ENCODE data around the gene GPATCH2. TPM values are rescaled to one million over a fixed set of nuclear protein-coding genes. Genes with fewer than 3 reads are reported as not detected.
"Not testable (repeated sequence)": the region's sequence is repeated elsewhere in the genome, so short reads cannot be mapped to it uniquely, and the experiment has no call there.

GPATCH2 gene
- total and polyA plus RNA-seq, 4 donors, result 5.1 to 17.3 (median 9.8) TPM

- H3K9me3 ChIP-seq (ENCODE audit: control insufficient read depth, low read length), result no peaks in the 10 kb centered on the region
- no peaks in the 10 kb centered on the region for H3K36me3 ChIP-seq (ENCODE audit: control insufficient read depth in 1 of 2, insufficient read depth in 2 of 2, low read length in 1 of 2)
- peaks cover 0 to 5% of the 10 kb centered on the region in 2 donors for H3K27me3 ChIP-seq (ENCODE audit: control insufficient read depth in 1 of 2, insufficient read depth in 2 of 2, low read length in 1 of 2)
- WGBS, 2 donors, result 42 to 56% methylated on average over 1 of the region's 1 CpG
- no peak overlapping the region for H3K4me3 ChIP-seq (ENCODE audit: low read length in 2 of 2)
- H3K4me1 ChIP-seq (ENCODE audit: control insufficient read depth in 1 of 2, insufficient read depth in 2 of 2, low read length in 2 of 2), result no peaks in the 10 kb centered on the region
- DNase-seq, result no peak
- intact Hi-C loops (cut with DNase I), result no loop called here
- H3K27ac ChIP-seq (ENCODE audit: low read depth in 1 of 2, low read length in 2 of 2), result no peak overlapping the region
- ATAC-seq (ENCODE audit: low FRiP score), result no peak
These were observed 237.0 kb downstream of the GPATCH2 start for GRCh38 chr1:217393896-217394295.

DNA sequence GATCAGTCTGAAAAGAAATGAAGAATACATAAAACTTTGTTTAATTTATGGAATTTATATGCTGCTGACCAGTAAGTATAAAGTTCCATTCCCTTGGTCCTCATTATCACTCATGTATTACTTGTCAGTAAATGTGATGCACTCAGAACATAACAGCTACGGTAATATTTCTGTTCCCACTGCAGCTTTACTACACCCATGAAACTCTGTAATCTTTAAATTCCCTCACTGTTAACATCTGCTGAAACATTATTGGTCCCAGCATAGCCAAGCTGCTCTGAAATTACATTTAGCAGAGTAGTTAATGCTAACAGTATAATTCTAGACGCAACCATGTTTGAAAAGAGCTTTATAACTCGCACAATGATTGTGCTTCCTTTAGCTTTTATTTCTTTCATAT, 238.4 kb downstream of the GPATCH2 start:
- Histone ChIP-seq H3K4me1 (ENCODE audit: control insufficient read depth in 1 of 2, insufficient read depth in 2 of 2, low read length in 2 of 2) (no peaks in the 10 kb centered on the region), H3K9me3 (ENCODE audit: control insufficient read depth, low read length) (no peaks in the 10 kb centered on the region), H3K27me3 (ENCODE audit: control insufficient read depth in 1 of 2, insufficient read depth in 2 of 2, low read length in 1 of 2) (peaks cover 0 to 5% of the 10 kb centered on the region in 2 donors), H3K27ac (ENCODE audit: low read depth in 1 of 2, low read length in 2 of 2) (no peak overlapping the region), H3K4me3 (ENCODE audit: low read length in 2 of 2) (no peak overlapping the region), H3K36me3 (ENCODE audit: control insufficient read depth in 1 of 2, insufficient read depth in 2 of 2, low read length in 1 of 2) (no peaks in the 10 kb centered on the region)
- intact Hi-C loops (cut with DNase I), result no loop called here
- DNase-seq, result no peak
- no peak for ATAC-seq (ENCODE audit: low FRiP score)
- WGBS, 2 donors, result 64 to 68% methylated on average over 3 of the region's 3 CpGs

DNA sequence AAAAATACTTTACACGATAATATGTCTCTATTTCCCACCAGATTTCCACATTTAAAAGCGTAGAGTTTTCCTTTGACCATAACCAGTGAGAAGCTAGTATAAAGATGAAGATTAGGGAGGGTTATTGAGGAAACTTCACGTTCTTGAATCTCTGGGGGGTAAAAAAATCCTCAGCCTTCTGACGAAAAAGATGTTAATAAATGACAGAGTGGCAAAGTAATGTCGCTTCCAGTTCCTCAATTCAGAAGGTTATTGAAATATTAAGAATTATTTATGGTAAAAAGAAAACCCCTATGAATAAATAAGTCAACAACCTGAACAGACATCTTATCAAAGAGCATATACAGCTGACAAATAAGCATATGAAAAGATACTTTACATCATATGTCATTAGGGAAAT, 241.0 kb downstream of the GPATCH2 start:
- Histone ChIP-seq H3K36me3 (ENCODE audit: control insufficient read depth in 1 of 2, insufficient read depth in 2 of 2, low read length in 1 of 2) (no peaks in the 10 kb centered on the region), H3K4me3 (ENCODE audit: low read length in 2 of 2) (no peak overlapping the region), H3K27ac (ENCODE audit: low read depth in 1 of 2, low read length in 2 of 2) (no peak overlapping the region), H3K4me1 (ENCODE audit: control insufficient read depth in 1 of 2, insufficient read depth in 2 of 2, low read length in 2 of 2) (no peaks in the 10 kb centered on the region), H3K9me3 (ENCODE audit: control insufficient read depth, low read length) (no peaks in the 10 kb centered on the region), H3K27me3 (ENCODE audit: control insufficient read depth in 1 of 2, insufficient read depth in 2 of 2, low read length in 1 of 2) (peaks cover 0 to 5% of the 10 kb centered on the region in 2 donors)
- 78 to 81% methylated on average over 5 of the region's 5 CpGs for WGBS, 2 donors
- intact Hi-C loops (cut with DNase I), result no loop called here
- ATAC-seq (ENCODE audit: low FRiP score) (no peak), DNase-seq (no peak)

GRCh38 chr1:217388522-217389065, 242.3 kb downstream of the GPATCH2 start:
- WGBS, 2 donors, result 83 to 85% methylated on average over 9 of the region's 9 CpGs
- intact Hi-C loops (cut with DNase I), result no loop called here
- Histone ChIP-seq H3K27ac (ENCODE audit: low read depth in 1 of 2, low read length in 2 of 2) (no peak overlapping the region), H3K4me1 (ENCODE audit: control insufficient read depth in 1 of 2, insufficient read depth in 2 of 2, low read length in 2 of 2) (no peaks in the 10 kb centered on the region), H3K27me3 (ENCODE audit: control insufficient read depth in 1 of 2, insufficient read depth in 2 of 2, low read length in 1 of 2) (peaks cover 0 to 3% of the 10 kb centered on the region in 2 donors), H3K4me3 (ENCODE audit: low read length in 2 of 2) (no peak overlapping the region), H3K9me3 (ENCODE audit: control insufficient read depth, low read length) (no peaks in the 10 kb centered on the region), H3K36me3 (ENCODE audit: control insufficient read depth in 1 of 2, insufficient read depth in 2 of 2, low read length in 1 of 2) (no peaks in the 10 kb centered on the region)
- ATAC-seq (ENCODE audit: low FRiP score) (no peak), DNase-seq (no peak)

- WGBS, 2 donors, result 21% methylated on average over 2 of the region's 2 CpGs
- DNase-seq; ATAC-seq (ENCODE audit: low FRiP score): not testable (repeated sequence)
These were observed 249.1 kb downstream of the GPATCH2 start for GRCh38 chr1:217381773-217382172.

GRCh38 chr1:217379804-217380203, 251.1 kb downstream of the GPATCH2 start:
- H3K27me3 ChIP-seq (ENCODE audit: control insufficient read depth in 1 of 2, insufficient read depth in 2 of 2, low read length in 1 of 2); intact Hi-C loops (cut with DNase I); DNase-seq; H3K9me3 ChIP-seq (ENCODE audit: control insufficient read depth, low read length); H3K27ac ChIP-seq (ENCODE audit: low read depth in 1 of 2, low read length in 2 of 2); H3K4me3 ChIP-seq (ENCODE audit: low read length in 2 of 2); ATAC-seq (ENCODE audit: low FRiP score); H3K4me1 ChIP-seq (ENCODE audit: control insufficient read depth in 1 of 2, insufficient read depth in 2 of 2, low read length in 2 of 2); H3K36me3 ChIP-seq (ENCODE audit: control insufficient read depth in 1 of 2, insufficient read depth in 2 of 2, low read length in 1 of 2): not testable (repeated sequence)
- WGBS, 2 donors, result 70 to 71% methylated on average over 5 of the region's 5 CpGs

More at GRCh38 chr1:217381773-217382172, 249.1 kb downstream of the GPATCH2 start:
- H3K4me3 ChIP-seq (ENCODE audit: low read length in 2 of 2); H3K27ac ChIP-seq (ENCODE audit: low read depth in 1 of 2, low read length in 2 of 2); H3K27me3 ChIP-seq (ENCODE audit: control insufficient read depth in 1 of 2, insufficient read depth in 2 of 2, low read length in 1 of 2); H3K4me1 ChIP-seq (ENCODE audit: control insufficient read depth in 1 of 2, insufficient read depth in 2 of 2, low read length in 2 of 2); intact Hi-C loops (cut with DNase I); H3K9me3 ChIP-seq (ENCODE audit: control insufficient read depth, low read length); H3K36me3 ChIP-seq (ENCODE audit: control insufficient read depth in 1 of 2, insufficient read depth in 2 of 2, low read length in 1 of 2): not testable (repeated sequence)

GRCh38 chr1:217379336-217379735, 251.6 kb downstream of the GPATCH2 start:
- ATAC-seq (ENCODE audit: low FRiP score), result no peak
- 68 to 76% methylated on average over 5 of the region's 5 CpGs for WGBS, 2 donors

More at GRCh38 chr1:217379336-217379735, 251.6 kb downstream of the GPATCH2 start:
- no peaks in the 10 kb centered on the region for H3K27me3 ChIP-seq (ENCODE audit: control insufficient read depth in 1 of 2, insufficient read depth in 2 of 2, low read length in 1 of 2)
- DNase-seq, result no peak
- no peaks in the 10 kb centered on the region for H3K4me1 ChIP-seq (ENCODE audit: control insufficient read depth in 1 of 2, insufficient read depth in 2 of 2, low read length in 2 of 2)
- no peak overlapping the region for H3K4me3 ChIP-seq (ENCODE audit: low read length in 2 of 2)
- no peaks in the 10 kb centered on the region for H3K9me3 ChIP-seq (ENCODE audit: control insufficient read depth, low read length)
- no peaks in the 10 kb centered on the region for H3K36me3 ChIP-seq (ENCODE audit: control insufficient read depth in 1 of 2, insufficient read depth in 2 of 2, low read length in 1 of 2)
- intact Hi-C loops (cut with DNase I), result no loop called here
- H3K27ac ChIP-seq (ENCODE audit: low read depth in 1 of 2, low read length in 2 of 2), result no peak overlapping the region

Other genes starting within 250 kb of the GPATCH2 start
- under 1 TPM in 1 of 2 donors, not detected in 1; 0.32 TPM for gene SPATA17, start 254 bp upstream of the GPATCH2 start, total RNA-seq
- under 1 TPM in 1 of 2 donors, not detected in 1; 0.59 TPM for gene SPATA17, start 254 bp upstream of the GPATCH2 start, polyA plus RNA-seq

All from aorta (tissue), 5 donors.